ENCODE data around the gene THSD8.
A peak's percentile ranks its signal among the peaks of the same experiment; 100 is the strongest.

The THSD8 gene

DNA sequence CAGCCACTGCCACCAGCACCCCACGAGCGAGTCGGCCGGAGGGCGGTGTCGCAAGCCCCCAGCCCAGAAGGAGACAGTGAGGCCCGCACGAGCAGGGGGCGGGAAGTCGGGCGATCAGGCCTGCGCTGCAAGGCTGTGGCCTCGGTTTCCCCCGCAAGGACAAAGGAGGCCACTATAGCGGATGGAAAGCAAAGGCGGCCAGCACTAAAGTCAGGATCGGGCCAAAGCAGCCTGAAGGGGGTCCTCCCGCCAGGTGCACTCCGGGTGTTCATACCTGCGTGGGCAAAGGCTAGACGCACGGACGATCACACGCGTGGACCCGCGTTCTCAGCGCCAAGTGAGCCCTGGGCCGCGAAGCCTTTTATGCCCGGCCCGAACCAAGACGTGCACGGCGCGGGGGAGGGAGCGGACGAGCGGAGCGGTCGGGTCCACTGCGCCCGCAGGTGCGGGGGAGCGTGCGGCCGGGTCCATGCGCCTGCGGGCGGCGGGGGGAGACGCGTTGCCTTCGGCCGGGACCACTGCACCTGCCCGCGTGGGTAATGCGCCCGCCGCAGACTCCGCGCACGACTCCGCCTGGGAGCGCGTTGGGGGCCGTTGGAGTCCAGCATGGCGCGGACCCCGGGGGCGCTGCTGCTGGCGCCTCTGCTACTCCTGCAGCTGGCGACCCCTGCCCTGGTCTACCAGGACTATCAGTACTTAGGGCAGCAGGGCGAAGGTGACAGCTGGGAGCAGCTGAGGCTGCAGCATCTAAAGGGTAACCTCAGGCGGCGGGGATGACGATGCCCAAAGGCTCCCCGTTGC, at the start of gene THSD8, which contains the start of gene PRDX2:
THSD8 (plus strand) TSS at position 604 of the 801 bp plus-strand sequence; CDS start at position 607, 3 bp downstream.
PRDX2 (minus strand) TSS at position 335 of the 801 bp plus-strand sequence. CDS start 539 bp downstream, outside the sequence.
- peak; percentile 51 for DNase-seq (ENCODE audit: low read depth)

DNA sequence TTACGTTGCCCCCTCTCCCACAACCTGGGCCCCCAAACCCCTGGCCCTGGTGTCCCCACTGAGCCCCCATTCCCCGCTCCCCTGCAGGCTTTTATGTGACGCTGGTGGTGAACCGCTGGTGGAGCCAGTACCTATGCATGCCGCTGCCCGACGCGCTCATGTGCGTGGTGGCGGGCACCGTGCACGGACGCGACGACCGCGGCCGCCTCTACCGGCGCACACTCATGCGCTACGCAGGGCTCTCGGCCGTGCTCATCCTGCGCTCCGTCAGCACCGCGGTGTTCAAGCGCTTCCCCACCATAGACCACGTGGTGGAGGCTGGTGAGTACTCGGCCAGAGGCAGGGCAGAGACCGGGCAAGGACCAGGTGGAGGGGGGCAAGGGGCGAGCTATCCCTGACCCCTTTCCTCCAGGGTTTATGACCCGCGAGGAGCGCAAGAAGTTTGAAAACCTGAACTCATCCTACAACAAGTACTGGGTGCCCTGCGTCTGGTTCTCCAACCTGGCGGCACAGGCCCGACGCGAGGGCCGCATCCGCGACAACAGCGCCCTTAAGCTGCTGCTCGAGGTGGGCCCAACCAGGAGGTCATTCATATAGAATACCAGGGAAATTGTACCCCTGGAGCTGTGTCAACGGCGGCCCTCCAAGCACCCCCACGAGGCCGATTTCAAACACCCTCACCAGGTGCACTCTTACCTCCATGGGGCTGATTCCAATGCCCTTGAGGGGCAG, 47.2 kb upstream of the THSD8 start:
- DNase-seq (ENCODE audit: low read depth), result no peak

DNA sequence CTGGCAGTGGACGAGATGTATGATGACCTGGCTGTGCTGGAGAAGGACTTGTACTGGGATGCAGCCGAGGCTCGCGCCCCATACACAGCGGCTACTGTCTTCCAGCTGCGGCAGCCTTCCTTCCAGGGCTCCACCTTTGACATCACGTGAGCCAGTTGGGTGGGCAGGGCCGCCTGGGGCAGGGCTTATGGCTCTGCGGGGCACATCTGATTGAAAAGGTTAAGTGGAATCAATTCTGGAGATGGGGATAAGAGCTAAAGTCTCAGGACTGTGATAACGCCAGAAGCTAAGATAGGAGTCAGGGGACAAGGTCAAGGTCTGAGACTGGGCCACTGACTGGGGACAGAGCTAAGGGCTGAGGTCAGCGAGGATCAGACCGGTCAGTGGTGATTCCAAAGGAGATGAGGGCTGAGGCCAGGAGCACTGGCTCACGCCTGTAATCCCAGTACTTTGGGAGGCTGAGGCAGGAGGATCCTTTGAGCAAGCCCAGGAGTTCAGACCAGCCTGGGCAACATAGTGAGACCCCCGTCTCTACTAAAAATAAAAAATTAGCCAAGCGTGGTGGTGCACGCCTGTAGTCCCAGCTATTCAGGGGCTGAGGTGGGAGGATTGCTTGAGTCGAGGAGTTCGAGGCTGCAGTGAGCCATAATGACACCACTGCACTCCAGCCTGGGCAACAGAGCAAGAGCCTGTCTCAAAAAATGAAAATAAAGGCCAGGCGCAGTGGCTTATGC, 45.6 kb upstream of the THSD8 start:
- DNase-seq (ENCODE audit: low read depth), result no peak

DNA sequence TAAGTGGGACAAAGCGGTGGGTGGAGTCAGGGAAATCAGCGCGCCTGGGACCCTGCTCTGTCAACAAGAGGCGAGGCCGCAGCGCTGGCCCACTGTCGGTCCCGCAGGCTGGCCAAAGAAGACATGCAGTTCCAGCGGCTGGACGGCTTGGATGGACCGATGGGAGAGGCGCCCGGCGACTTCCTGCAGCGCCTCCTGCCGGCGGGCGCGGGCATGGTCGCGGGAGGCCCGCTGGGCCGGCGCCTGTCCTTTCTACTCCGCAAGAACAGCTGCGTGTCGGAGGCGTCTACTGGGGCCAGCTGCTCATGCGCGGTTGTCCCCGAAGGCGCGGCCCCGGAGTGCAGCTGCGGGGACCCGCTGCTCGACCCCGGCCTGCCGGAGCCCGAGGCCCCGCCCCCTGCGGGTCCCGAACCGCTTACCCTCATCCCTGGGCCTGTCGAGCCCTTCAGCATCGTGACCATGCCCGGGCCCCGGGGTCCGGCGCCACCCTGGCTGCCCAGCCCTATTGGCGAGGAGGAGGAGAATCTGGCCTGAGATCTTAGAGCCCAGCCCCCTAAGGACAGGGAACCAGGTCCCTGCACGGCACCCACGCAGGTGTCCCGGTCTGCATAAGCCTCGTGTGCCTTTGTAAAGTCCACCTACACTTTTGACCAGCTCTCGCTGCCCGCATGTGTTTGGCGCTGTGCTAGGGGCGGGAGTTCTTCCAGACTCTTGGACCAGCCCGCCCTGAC, 44.2 kb upstream of the THSD8 start:
- DNase-seq (ENCODE audit: low read depth), result peak; percentile 40

DNA sequence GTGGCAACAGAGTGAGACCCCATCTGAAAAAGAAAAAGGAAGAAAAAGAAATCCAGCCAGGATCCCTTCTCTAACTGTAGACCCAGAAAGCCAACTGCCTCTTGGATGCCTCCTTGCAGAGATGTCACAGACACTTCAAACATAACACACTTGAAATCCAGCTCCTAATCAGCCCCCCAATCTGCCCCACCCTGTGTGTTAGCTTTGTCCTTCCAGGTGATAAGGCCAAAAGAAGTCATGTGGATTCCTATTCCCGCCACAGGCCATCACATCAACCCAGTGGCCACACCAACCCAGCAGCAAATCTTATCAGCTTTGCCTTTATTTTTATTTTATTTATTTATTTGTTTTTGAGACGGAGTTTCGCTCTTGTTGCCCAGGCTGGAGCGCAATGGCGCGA, 42.2 kb upstream of the THSD8 start:
- no peak for DNase-seq (ENCODE audit: low read depth)

DNA sequence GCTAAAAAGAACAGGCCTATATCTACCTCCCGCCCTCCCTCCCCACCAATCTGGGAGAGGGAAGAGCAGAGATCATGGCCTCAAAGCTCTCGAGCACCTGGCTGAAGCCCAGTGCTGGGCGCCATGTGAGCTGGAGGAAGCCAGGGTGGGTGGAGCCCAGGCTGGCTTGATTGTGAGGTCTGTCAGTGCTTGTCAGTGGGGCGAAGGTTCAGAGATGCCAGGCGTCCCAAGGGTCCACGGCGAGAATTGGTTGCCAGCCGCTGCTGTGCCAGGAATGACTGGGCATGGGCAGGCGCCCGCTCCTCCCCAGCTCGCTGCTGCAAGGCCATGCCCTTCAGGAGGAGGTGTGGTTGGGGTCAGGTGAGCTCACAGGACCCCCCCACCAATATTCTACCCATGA, 38.8 kb upstream of the THSD8 start:
- no peak for DNase-seq (ENCODE audit: low read depth)

DNA sequence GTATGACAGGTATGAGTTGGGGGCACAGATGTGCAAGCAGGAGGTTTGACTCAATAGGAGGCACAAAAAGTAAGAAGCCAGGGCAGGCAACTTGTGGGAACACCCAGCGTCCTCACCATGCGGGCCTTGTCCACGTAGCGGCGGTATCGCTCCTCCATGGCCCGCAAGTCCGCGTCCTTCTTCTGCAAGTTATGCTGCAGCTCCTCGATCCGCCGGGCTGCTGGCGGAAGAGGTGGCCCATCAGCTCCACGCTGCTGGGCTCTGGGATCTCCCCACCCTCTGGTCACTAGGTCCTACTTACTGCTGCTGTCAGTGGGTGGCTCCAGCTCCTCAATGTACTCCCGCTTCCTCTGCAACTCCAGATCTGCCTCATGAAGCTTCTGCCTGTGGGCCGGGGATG, 37.2 kb upstream of the THSD8 start:
- no peak for DNase-seq (ENCODE audit: low read depth)

DNA sequence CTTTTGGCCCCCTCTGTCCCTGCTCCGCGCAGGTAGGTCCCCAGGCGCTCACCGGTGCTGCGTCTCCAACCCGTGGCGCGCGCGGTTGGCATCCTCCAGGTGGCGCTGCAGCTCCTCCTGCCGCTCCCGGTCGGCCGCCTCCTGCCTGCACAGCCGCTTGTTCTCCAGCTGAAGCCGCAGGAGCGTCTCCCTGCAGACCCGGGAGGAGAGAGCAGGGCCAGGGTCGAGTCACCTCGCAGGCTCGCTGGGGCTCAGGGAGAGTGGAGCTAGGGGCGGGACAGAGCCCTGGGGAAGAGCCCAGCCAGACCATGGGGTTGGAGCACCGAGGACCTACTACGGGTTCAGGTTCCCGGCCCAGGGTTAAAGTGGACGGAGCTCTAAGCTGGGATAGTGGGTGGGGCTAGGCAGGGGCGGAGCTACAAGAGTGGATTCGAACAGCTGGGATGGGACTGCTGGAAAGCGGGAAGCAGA, 35.8 kb upstream of the THSD8 start:
- DNase-seq (ENCODE audit: low read depth), result peak; percentile 77

DNA sequence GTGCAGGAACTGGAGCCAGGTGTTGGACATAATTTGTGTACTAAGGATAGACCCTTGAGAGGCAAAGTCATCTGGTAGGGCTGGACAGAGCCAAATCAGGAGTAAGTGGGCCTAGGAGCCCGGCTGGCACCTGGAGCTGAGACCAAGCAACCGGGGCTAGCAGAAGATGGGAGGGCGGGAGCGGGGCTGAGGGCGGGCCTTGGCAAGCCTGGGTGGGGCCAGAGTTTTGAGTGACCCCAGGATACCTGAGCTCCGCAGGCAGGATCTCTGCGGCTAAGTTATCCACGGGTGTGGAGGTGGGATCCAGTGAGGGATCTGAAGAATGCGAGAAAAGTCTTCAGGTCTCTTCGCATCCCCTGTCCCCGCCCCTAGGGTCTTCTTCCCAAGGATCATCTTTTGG, 34.7 kb upstream of the THSD8 start:
- no peak for DNase-seq (ENCODE audit: low read depth)

DNA sequence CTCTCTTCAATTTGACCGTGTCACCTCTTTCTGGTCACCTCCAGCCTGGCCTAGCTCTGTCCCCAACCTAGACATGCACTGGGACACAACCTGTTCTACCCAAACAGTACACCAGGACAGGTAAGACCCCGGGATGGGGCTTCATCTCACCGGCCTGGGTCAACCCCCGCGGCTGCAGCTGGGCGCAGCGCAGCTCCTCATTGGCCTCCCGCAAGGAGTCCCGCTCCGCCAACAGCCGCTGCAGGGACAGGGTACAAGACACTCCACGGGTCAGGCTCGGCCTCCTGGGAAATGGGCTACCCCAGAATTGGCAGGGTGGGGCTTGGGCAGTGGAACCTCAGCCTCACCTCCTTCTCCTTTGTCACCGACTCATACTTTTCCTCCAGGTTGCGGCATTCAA, 34.2 kb upstream of the THSD8 start:
- no peak for DNase-seq (ENCODE audit: low read depth)

DNA sequence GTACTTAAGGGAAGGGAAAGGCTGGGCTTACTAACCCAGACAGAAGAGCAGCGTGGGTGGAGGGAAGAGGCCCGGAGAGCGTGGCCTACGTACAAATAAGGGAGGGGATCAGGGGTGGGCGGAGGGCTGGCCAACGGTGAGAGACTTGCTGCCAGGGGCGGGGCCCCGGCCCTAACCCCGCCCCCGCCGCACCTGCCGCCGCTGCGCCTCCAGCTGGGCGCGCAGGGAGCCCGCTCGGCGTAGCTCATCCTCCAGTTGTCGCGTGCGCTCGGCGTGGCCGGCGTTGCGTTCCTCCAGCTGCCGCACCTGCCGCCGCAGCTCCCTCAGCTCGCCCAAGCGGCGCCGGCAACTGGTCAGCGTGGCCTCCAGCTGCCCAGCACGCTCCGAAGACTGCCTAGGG, 32.2 kb upstream of the THSD8 start:
- DNase-seq (ENCODE audit: low read depth), result no peak

DNA sequence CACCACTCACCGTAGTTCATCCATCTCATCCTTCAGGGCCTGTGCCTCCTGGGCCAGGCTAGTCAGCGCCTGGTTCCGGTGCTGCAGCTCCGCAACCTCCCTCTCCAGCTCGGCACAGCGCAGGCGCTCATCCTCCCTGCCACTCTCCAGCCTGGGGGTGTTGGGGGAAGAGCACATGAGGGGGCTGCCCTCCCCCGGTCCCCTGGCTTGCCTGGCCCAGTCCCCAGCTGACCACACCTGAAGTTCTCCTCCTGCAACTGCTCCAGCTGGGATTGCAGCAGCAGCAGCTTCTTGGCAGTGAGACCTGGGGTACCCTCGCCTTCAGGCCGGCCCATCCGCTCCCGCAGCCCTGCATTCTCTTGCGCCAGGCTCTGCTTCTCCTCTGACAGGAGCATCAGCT, 30.9 kb upstream of the THSD8 start:
- no peak for DNase-seq (ENCODE audit: low read depth)

DNA sequence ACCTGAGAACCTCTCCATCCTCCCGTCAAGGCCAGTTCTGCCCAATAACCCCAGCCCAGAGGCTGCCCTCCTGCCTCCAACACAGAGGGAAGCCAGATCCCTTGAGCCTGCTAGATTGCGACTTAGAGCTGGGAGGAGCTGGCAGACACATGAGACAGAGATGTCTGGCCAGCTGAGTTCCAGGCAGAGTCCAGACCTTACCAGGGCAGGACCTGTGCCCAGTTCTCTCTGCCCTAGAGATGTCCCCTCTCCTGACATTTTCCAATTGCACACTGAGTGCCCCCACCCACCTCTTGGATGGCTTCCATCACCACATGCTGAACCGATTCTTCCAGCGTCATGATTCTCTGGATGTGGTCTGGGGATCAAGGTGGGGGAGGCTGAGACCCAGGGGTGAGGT, 29.5 kb upstream of the THSD8 start:
- DNase-seq (ENCODE audit: low read depth), result no peak

DNA sequence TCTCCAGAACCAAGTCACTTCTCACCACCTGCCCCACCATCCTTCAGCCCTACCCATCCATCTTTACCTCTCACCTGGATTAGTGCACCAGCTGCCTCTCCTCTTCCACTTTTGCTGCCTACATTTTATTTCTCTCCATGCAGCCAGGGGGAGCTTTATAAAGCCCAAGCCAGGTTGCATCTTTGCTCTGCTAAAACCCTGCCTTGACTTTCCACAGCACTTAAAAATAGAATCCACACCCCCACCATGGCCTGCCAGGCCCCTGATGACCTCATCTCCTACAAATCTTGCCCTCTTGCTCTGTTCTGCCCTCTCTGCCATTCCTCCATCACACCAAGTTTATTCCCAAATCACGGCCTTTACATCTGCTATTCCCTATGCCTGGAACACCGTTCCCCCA, 28.3 kb upstream of the THSD8 start:
- no peak for DNase-seq (ENCODE audit: low read depth)

DNA sequence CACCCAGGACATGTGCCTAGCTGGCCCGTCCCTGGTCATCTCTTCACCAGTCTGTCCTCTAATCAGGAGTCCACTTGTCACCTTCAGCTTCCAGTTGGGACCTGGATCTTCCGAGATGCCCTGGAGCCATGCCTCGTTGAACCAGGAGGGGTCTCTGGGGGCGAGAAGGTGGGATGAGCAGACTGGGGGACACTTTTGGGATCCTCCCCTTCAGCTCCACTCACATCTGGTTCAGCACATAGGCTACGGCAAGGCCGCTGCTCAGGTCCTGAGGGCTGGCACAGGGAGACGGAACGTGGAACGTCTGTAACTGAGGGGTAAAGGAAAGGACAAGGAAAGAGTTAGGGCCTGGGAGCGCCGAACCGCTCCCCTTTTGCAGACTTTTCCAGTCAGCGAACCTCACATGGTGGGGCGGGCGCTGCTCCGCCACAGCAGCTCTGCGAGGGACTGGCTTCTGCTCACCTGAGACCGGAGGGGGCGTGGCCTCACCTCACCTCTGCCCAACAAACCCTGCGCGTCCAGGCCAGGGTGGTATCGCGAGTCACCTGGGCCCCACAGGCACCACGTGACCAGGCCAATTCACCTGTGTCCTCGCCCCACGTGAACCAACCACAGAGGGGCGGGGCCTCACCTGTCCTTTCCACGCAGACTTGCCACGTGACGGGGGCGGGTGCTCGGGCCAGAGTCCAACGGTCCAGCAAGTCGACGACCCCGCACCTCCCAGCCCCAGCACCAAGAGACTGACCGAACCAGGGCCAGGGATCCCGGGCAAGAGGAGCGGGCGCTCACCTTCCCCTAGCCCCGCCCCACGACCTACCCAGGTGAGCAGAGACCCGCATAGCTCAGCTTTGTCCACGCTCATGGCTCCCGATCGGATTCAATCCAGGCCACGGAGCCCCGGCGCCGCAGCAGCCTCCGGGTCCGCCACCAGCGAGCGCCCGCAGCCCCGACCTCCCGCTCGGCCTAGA, 27.0 kb upstream of the THSD8 start, which contains the start of gene HOOK2:
HOOK2 (minus strand) TSS at position 965 of the 968 bp plus-strand sequence; CDS start at position 862, 103 bp downstream.
- no peak for DNase-seq (ENCODE audit: low read depth)

DNA sequence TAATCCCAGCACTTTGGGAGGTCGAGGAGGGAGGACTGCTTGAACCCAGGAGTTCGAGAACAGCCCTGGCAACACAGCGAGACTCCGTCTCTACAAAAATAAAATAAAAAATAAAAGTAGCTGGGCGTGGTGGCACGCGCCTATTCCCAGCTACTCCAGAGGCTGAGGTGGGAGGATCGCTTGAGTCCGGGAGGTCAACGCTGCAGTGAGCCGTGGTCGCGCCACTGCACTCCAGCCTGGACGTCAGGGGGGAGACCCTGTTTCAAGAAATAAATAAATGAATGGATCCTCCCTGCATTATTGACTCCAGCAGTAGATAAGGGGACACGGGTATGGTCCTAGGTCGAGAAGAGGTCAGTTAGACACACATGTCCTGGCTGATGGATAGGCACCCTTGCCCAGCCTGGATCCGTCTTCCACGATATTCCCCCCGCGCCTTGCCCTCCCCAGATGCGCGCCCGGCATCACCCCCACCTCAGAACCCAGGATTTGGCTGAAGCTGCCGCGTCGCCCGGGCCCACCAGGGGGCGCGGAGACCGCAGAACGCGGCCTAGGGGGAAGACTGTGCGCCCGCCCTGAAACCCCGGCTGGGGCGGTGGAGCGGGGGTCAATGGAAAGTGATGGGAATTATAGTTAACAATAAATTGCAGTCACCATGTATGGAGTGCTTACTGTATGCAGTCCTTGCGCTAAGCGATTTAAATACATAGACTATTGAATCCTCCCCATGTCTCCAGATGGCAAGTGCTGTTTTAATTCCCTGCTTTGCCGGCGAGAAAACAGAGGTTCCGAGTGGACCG, 24.5 kb upstream of the THSD8 start:
- peak; percentile 72 for DNase-seq (ENCODE audit: low read depth)

DNA sequence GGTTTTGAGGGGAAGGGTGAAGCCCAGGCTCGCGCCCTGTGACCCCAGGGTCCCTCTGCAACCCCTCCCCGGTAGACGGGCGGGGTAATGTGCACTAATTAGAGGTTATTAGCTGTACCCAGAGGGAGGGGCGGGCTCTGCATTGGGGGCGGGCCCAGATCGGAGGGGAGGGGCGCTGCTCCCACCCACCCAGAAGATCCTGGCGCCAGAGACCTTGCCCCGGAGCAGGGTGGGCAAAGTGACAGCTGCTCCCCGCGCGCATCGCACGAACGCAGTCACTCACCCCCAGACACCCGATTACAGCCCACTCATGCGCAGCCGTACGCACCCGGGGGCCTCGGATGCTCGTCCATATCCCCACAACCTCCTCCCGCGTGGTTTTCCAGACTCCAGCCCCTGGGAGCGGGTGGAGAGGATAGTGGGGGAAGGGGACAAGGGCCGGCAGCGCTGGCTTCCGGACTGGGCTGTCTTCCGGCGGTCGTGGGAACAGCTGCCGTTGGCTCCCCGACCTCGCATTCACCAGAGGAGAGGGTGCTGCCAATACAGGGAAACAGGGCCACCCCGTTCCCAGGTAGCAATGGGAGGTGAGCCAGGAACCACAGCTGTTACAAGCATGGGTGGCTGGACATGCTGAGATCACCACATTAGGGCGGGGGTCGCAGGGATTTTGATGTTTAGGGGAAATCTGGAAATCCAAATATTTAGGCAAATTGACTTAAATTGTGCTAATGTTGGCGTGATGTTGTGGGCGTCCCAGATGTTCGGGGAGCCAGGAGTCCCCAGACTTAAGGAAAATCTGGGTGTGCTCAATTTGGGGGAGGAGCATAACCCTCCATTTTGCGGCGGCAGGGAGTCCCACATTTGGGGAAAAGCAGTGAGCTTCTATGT, 23.6 kb upstream of the THSD8 start:
- no peak for DNase-seq (ENCODE audit: low read depth)

DNA sequence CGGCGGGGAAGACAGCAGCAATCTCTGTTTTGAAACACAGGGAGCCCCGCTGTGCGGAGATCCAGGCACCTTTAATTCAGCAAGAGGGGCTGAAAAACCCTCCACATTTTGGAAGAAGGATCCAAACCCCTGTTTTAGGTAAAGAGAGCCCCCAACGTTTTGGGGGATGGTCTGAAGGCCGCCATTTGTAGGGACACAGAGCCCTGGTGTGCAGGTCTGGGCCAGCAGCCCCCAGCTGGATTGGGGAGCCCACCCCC, 23.0 kb upstream of the THSD8 start:
- DNase-seq (ENCODE audit: low read depth), result no peak
